Measurements from ENCODE around the gene NELFB. TPM values are rescaled to one million over a fixed set of nuclear protein-coding genes. Genes with fewer than 3 reads are reported as not detected.

The NELFB gene
- total RNA-seq, 1 experiment from 2014 or later, result 95.0 TPM

DNA sequence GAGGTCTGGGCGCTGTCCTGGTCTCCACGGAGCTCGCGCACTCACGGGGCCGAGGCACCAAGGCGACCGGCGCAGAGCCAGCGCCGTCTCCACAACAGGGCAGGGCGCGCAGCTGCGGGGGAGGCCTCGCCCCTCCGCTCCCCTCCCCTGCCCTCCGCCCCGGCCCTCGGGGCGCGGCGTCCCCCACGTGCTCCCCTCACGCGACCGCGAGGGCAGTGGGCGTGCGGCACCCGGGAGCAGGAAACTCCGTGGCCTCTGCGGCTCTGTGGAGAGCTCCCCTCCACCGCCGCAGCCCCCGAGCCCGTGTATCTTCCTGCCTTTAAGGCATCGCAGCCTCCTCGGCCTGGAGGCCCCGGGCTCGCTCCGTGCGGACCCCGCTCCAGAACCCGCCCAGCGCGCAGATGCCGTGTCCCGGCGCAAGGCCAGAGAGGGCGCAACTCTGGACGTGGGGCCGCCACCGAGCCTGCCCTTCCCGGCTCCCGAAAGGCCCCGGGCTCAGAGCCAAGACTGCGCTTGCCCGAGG, 14.7 kb upstream of the NELFB start (continued):
- peak; percentile 76 for TF ChIP-seq ARID4B (CRISPR knock-in tag; IDR thresholded peaks at IDR 0.05; ENCODE audit: borderline replicate concordance)
- TF ChIP-seq ATF1 (CRISPR knock-in tag; IDR thresholded peaks at IDR 0.05), result peak; percentile 76; the same call in 1 of the 2 replicates
- TF ChIP-seq ZBTB43 (CRISPR knock-in tag; IDR thresholded peaks at IDR 0.05), result peak; percentile 80; the same call in 1 of the 2 replicates

DNA sequence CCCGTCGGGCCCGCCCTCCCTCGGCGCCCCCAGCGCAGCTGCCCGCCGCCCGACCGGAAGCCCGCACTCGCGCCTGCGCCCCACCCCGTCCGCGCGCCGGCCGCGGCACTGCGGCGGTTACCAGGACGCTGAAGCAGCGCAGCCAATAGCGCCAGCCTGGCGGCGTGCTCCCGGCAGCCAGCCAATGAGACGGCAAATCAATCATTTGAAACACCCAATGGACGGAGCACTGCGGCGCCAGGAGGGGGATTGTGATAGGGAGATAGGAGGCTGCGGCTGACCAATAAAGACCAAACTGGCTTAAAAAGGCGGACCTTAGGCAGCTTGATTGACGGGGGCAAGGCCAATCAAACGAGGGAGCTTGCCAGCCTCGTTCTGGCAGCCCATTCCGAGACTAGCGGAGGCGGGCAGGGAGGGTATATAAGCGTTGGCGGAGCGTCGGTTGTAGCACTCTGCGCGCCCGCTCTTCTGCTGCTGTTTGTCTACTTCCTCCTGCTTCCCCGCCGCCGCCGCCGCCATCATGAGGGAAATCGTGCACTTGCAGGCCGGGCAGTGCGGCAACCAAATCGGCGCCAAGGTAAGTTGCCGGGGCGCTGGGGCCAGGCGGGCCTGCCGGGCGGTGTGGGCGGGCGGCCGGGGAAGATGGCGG, 14.2 kb upstream of the NELFB start, which contains the start of gene TUBB4B:
Gene TUBB4B (plus strand): TSS at position 447 of the 649 bp plus-strand sequence. CDS start 74 bp downstream, at position 521.
- POLR2A ChIA-PET, result interaction anchor here (0.6 to 1.8 kb wide), 29 partner anchors 12 to 653 kb away, joined by 3 to 30 read pairs (median 4); partner anchors contain the start of genes LRRC26, MAN1B1, NELFB and NRARP
- CTCF ChIA-PET, result interaction anchor here (0.7 to 2.4 kb wide), 27 partner anchors 11 to 212 kb away, joined by 3 to 14 read pairs (median 4); partner anchors contain the start of genes CYSRT1, EXD3, MAN1B1 and NOXA1
- DNase-seq (ENCODE audit: low spot score) (peak; percentile 98), ATAC-seq (peak; percentile 80)
- H3K27me3 Mint-ChIP-seq (ENCODE audit: low read depth), result no peaks in the 10 kb centered on the region
- peaks cover 39% of the 10 kb centered on the region for H3K4me1 Mint-ChIP-seq
- peaks cover 20% of the 10 kb centered on the region for H3K36me3 Mint-ChIP-seq
- H3K9me3 Mint-ChIP-seq, result no peaks in the 10 kb centered on the region
- peak within 1 kb of the TSS; percentile 87; the same call in 1 of the 2 replicates for H3K27ac Mint-ChIP-seq
- H3K4me3 Mint-ChIP-seq, result peak within 1 kb of the TSS; percentile 81
- TF ChIP-seq CREM (CRISPR knock-in tag; IDR thresholded peaks at IDR 0.05), result 0 out of 2 replicates have a peak, but pooled peaks have one; percentile 68
- TF ChIP-seq HMGA2 (CRISPR knock-in tag; IDR thresholded peaks at IDR 0.05), result peak; percentile 52
- peak; percentile 72 for TF ChIP-seq SP1 (CRISPR knock-in tag; conservative IDR thresholded peaks at IDR 0.05)
- TF ChIP-seq NFE2L1 (CRISPR knock-in tag; IDR thresholded peaks at IDR 0.05), result peak; percentile 67; the same call in 1 of the 2 replicates
- TF ChIP-seq FOXK1 (CRISPR knock-in tag; IDR thresholded peaks at IDR 0.05), result peak; percentile 85; the same call in 1 of the 2 replicates
- no peak; the same call in 1 of the 2 replicates for TF ChIP-seq ESRRA (CRISPR knock-in tag; IDR thresholded peaks at IDR 0.05; ENCODE audit: borderline replicate concordance)
- TF ChIP-seq OVOL2 (CRISPR knock-in tag; IDR thresholded peaks at IDR 0.05; ENCODE audit: borderline replicate concordance), result no peak; the same call in 1 of the 2 replicates
- TF ChIP-seq GABPB1 (CRISPR knock-in tag; IDR thresholded peaks at IDR 0.05), result peak; percentile 66; the same call in 1 of the 2 replicates
- TF ChIP-seq, protein P1, sequence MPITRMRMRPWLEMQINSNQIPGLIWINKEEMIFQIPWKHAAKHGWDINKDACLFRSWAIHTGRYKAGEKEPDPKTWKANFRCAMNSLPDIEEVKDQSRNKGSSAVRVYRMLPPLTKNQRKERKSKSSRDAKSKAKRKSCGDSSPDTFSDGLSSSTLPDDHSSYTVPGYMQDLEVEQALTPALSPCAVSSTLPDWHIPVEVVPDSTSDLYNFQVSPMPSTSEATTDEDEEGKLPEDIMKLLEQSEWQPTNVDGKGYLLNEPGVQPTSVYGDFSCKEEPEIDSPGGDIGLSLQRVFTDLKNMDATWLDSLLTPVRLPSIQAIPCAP (CRISPR knock-in tag; IDR thresholded peaks at IDR 0.05), result no peak
- no peak for TF ChIP-seq NR3C1 (CRISPR knock-in tag; conservative IDR thresholded peaks at IDR 0.05; ENCODE audit: low read depth)
- TF ChIP-seq NFYB (CRISPR knock-in tag; conservative IDR thresholded peaks at IDR 0.05; ENCODE audit: low read depth), result peak; percentile 100
- TF ChIP-seq TP53 (CRISPR knock-in tag; IDR thresholded peaks at IDR 0.05), result 0 out of 2 replicates have a peak, but pooled peaks have one; percentile 28
- peak; percentile 50; the same call in 1 of the 2 replicates for TF ChIP-seq FOXP1 (CRISPR knock-in tag; IDR thresholded peaks at IDR 0.05; ENCODE audit: borderline replicate concordance)
- TF ChIP-seq, protein P2, sequence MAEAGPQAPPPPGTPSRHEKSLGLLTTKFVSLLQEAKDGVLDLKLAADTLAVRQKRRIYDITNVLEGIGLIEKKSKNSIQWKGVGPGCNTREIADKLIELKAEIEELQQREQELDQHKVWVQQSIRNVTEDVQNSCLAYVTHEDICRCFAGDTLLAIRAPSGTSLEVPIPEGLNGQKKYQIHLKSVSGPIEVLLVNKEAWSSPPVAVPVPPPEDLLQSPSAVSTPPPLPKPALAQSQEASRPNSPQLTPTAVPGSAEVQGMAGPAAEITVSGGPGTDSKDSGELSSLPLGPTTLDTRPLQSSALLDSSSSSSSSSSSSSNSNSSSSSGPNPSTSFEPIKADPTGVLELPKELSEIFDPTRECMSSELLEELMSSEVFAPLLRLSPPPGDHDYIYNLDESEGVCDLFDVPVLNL (CRISPR knock-in tag; IDR thresholded peaks at IDR 0.05; ENCODE audit: borderline replicate concordance, low read depth), result 0 out of 2 replicates have a peak, but pooled peaks have one; percentile 13
- TF ChIP-seq E2F5 (CRISPR knock-in tag; IDR thresholded peaks at IDR 0.05), result peak; percentile 67; the same call in 1 of the 2 replicates
- no peak for TF ChIP-seq ATF1 (CRISPR knock-in tag; IDR thresholded peaks at IDR 0.05)
- TF ChIP-seq, protein P3, sequence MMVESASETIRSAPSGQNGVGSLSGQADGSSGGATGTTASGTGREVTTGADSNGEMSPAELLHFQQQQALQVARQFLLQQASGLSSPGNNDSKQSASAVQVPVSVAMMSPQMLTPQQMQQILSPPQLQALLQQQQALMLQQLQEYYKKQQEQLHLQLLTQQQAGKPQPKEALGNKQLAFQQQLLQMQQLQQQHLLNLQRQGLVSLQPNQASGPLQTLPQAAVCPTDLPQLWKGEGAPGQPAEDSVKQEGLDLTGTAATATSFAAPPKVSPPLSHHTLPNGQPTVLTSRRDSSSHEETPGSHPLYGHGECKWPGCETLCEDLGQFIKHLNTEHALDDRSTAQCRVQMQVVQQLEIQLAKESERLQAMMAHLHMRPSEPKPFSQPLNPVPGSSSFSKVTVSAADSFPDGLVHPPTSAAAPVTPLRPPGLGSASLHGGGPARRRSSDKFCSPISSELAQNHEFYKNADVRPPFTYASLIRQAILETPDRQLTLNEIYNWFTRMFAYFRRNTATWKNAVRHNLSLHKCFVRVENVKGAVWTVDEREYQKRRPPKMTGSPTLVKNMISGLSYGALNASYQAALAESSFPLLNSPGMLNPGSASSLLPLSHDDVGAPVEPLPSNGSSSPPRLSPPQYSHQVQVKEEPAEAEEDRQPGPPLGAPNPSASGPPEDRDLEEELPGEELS (CRISPR knock-in tag; IDR thresholded peaks at IDR 0.05), result peak; percentile 62; the same call in 1 of the 2 replicates
- TF ChIP-seq ZNF416 (CRISPR knock-in tag; IDR thresholded peaks at IDR 0.05), result peak; percentile 81; the same call in 1 of the 2 replicates

Data from WTC11 (cell line).